MM.1S (cell line): ENCODE measurements around the gene C5orf15.

Experiments
- DNase-seq: peaks from one replicate; pipeline ENCODE4 v3.0.0-alpha.2; 2015
- H2AFZ ChIP-seq: fragments of 300-600 bp; sonication (generic); 2 replicates; pipeline ENCODE4 v1.6.0; 2016; ENCODE audit warnings: antibody characterized with exemption, low read length
- H3F3A ChIP-seq: fragments of 300-600 bp; sonication (generic); 2 replicates; pipeline ENCODE4 v1.6.1; 2016; ENCODE audit warnings: mild to moderate bottlenecking, antibody characterized with exemption, low read length, moderate library complexity, mixed read lengths; ENCODE audit not compliant: insufficient read depth
- H3K27ac ChIP-seq: fragments of 300-600 bp; sonication (generic); 2 replicates; pipeline ENCODE4 v1.5.1; 2016; ENCODE audit warnings: mild to moderate bottlenecking, low read length
- H3K27me3 ChIP-seq: fragments of 300-600 bp; sonication (generic); replicated peaks from 2 replicates; pipeline ENCODE4 v1.6.0; 2016; ENCODE audit warnings: low read length; ENCODE audit not compliant: insufficient read depth
- H3K36me3 ChIP-seq: fragments of 300-600 bp; sonication (generic); replicated peaks from 2 replicates; pipeline ENCODE4 v1.6.1; 2016; ENCODE audit warnings: mild to moderate bottlenecking, low read length, mixed read lengths; ENCODE audit not compliant: insufficient read depth
- H3K4me1 ChIP-seq: fragments of 300-600 bp; sonication (generic); 2 replicates; pipeline ENCODE4 v1.6.1; 2016; ENCODE audit warnings: low read length, mixed read lengths
- H3K4me2 ChIP-seq: fragments of 300-600 bp; sonication (generic); 2 replicates; pipeline ENCODE4 v1.6.0; 2016; ENCODE audit warnings: low read depth, low read length
- H3K4me3 ChIP-seq: fragments of 300-600 bp; sonication (generic); 2 replicates; pipeline ENCODE4 v1.5.1; 2016; ENCODE audit warnings: low read length, mixed read lengths
- H3K79me2 ChIP-seq: fragments of 300-600 bp; sonication (generic); 2 replicates; pipeline ENCODE4 v1.6.1; 2016; ENCODE audit warnings: mixed run types, low read length, mixed read lengths
- H3K9ac ChIP-seq: fragments of 300-600 bp; sonication (generic); 2 replicates; pipeline ENCODE4 v1.6.1; 2016; ENCODE audit warnings: low read length, mixed read lengths
- H3K9me2 ChIP-seq: fragments of 300-600 bp; sonication (generic); replicated peaks from 2 replicates; pipeline ENCODE4 v1.6.1; 2016; ENCODE audit warnings: mild to moderate bottlenecking, low read length, mixed read lengths; ENCODE audit not compliant: insufficient read depth
- H3K9me3 ChIP-seq: fragments of 300-600 bp; sonication (generic); replicated peaks from 2 replicates; pipeline ENCODE4 v1.6.1; 2016; ENCODE audit warnings: mild to moderate bottlenecking, low read length, mixed read lengths; ENCODE audit not compliant: insufficient read depth
- H4K20me1 ChIP-seq: fragments of 300-600 bp; sonication (generic); 2 replicates; pipeline ENCODE4 v1.6.1; 2016; ENCODE audit warnings: mild to moderate bottlenecking, low read length, moderate library complexity, mixed read lengths; ENCODE audit not compliant: insufficient read depth
- CTCF ChIP-seq: fragments of 300-600 bp; sonication (generic); IDR thresholded peaks from 2 replicates; pipeline ENCODE4 v1.5.1; 2016; ENCODE audit warnings: antibody characterized with exemption, low read length, mixed read lengths
- EZH2 ChIP-seq: fragments of 300-600 bp; sonication (generic); optimal IDR thresholded peaks from 2 replicates; pipeline ENCODE3; 2017; ENCODE audit warnings: low read depth, mild to moderate bottlenecking, antibody characterized with exemption, low read length, mixed read lengths
- EZH2phosphoT487 ChIP-seq: fragments of 300-600 bp; sonication (generic); IDR thresholded peaks from 2 replicates; pipeline ENCODE4 v1.6.1; 2018; ENCODE audit warnings: antibody characterized with exemption, low read length

The C5orf15 gene

GRCh38 chr5:133998042-133998441 lies 29.6 kb upstream of the C5orf15 start:
- no peaks in the 10 kb centered on the region for H3F3A ChIP-seq

GRCh38 chr5:133996683-133997252 lies 28.3 kb upstream of the C5orf15 start:
- Histone ChIP-seq H3K4me3 (no peak overlapping the region), H3K27me3 (no peaks in the 10 kb centered on the region), H3K4me2 (no peak overlapping the region), H3F3A (no peaks in the 10 kb centered on the region), H3K27ac (no peak overlapping the region), H4K20me1 (peaks cover 92% of the 10 kb centered on the region), H3K79me2 (peaks cover 98% of the 10 kb centered on the region), H3K36me3 (peaks cover 8% of the 10 kb centered on the region; the same call in 1 of the 2 replicates), H3K9me2 (no peaks in the 10 kb centered on the region), H3K4me1 (peaks cover 4% of the 10 kb centered on the region; the same call in 1 of the 2 replicates), H2AFZ (no peak overlapping the region), H3K9ac (no peak overlapping the region), H3K9me3 (no peaks in the 10 kb centered on the region)
- peak; percentile 59 for TF ChIP-seq CTCF
- TF ChIP-seq EZH2 = no peak
- TF ChIP-seq EZH2phosphoT487 = no peak
- no peak for DNase-seq

More at GRCh38 chr5:133998042-133998441, 29.6 kb upstream of the C5orf15 start:
- Histone ChIP-seq H3K4me2 (no peak overlapping the region), H3K27me3 (no peaks in the 10 kb centered on the region), H4K20me1 (peaks cover 96% of the 10 kb centered on the region), H2AFZ (no peak overlapping the region), H3K9me3 (no peaks in the 10 kb centered on the region), H3K36me3 (peaks cover 7% of the 10 kb centered on the region; the same call in 1 of the 2 replicates), H3K79me2 (peaks cover 100% of the 10 kb centered on the region), H3K4me3 (no peak overlapping the region), H3K9me2 (no peaks in the 10 kb centered on the region), H3K27ac (no peak overlapping the region), H3K4me1 (peaks cover 16% of the 10 kb centered on the region), H3K9ac (no peak overlapping the region)
- no peak for DNase-seq
- TF ChIP-seq EZH2phosphoT487 (no peak), EZH2 (no peak), CTCF (no peak)

- Histone ChIP-seq H3K79me2 (peaks cover 98% of the 10 kb centered on the region), H3F3A (no peaks in the 10 kb centered on the region), H3K27me3 (no peaks in the 10 kb centered on the region), H3K9me2 (no peaks in the 10 kb centered on the region), H3K27ac (no peak overlapping the region), H3K9me3 (no peaks in the 10 kb centered on the region), H3K4me2 (no peak overlapping the region), H3K36me3 (peaks cover 11% of the 10 kb centered on the region; the same call in 1 of the 2 replicates), H4K20me1 (peaks cover 91% of the 10 kb centered on the region), H2AFZ (no peak overlapping the region), H3K9ac (no peak overlapping the region), H3K4me1 (peaks cover 4% of the 10 kb centered on the region; the same call in 1 of the 2 replicates), H3K4me3 (no peak overlapping the region)
- TF ChIP-seq CTCF = no peak
- no peak for TF ChIP-seq EZH2
- TF ChIP-seq EZH2phosphoT487 = no peak
- DNase-seq = no peak
Measured at GRCh38 chr5:133995883-133996563, 27.6 kb upstream of the C5orf15 start.
